Upper lobe of left lung (tissue), 6 donors: ENCODE data around the gene GPR146. TPM values are rescaled to one million over a fixed set of nuclear protein-coding genes. Genes with fewer than 3 reads are reported as not detected.

Experiments used
- ATAC-seq, 2 donors: fragments of 200-7000 bp; cut with Tn5 transposase; one replicate each; pipeline ENCODE4 v1.9.1; 2022; ENCODE audit warnings: mild to moderate bottlenecking in 2 of 2, moderate library complexity in 2 of 2; ENCODE audit not compliant: low FRiP score in 2 of 2
- DNase-seq, 2 donors: peaks; one replicate each; pipeline ENCODE4 v3.0.0-alpha.2; 2019 to 2020
- H3K27ac ChIP-seq, 4 donors: fragments of 200-600 bp; sonication (generic); one replicate each; pipeline ENCODE4 v1.5.1; 2016 to 2019
- H3K27me3 ChIP-seq, 4 donors: fragments of 200-600 bp; sonication (generic); one replicate each; pipeline ENCODE4 v1.5.1; 2017 to 2019
- H3K36me3 ChIP-seq, 4 donors: fragments of 200-600 bp; sonication (generic); one replicate each; pipeline ENCODE4 v1.5.1; 2016 to 2019
- H3K4me1 ChIP-seq, 4 donors: fragments of 200-600 bp; sonication (generic); one replicate each; pipeline ENCODE4 v1.5.1; 2018 to 2019
- H3K4me3 ChIP-seq, 4 donors: fragments of 200-600 bp; sonication (generic); one replicate each; pipeline ENCODE4 v1.5.1; 2017 to 2019; ENCODE audit warnings: mild to moderate bottlenecking in 2 of 4, moderate library complexity in 1 of 4
- H3K9me3 ChIP-seq, 4 donors: fragments of 200-600 bp; sonication (generic); one replicate each; pipeline ENCODE4 v1.5.1; 2018 to 2019
- CTCF ChIP-seq, 6 experiments: fragments of 450-650 bp in 4 of 6; fragments of 200-600 bp in 2 of 6; sonication (generic) in 2 of 6; IDR thresholded peaks; one replicate each; pipeline ENCODE4 v1.5.1; 2016 to 2019; ENCODE audit warnings: antibody characterized with exemption in 6 of 6
- EP300 ChIP-seq, 4 donors: sonication (generic); formaldehyde crosslinking; IDR thresholded peaks; one replicate each; pipeline ENCODE4 v1.5.1; 2017; ENCODE audit warnings: antibody characterized with exemption in 4 of 4, control low read depth in 2 of 4
- POLR2A ChIP-seq, 4 donors: fragments of 450-650 bp; IDR thresholded peaks; one replicate each; pipeline ENCODE4 v1.5.1; 2016 to 2017; ENCODE audit warnings: antibody characterized with exemption in 4 of 4, mild to moderate bottlenecking in 2 of 4
- POLR2AphosphoS5 ChIP-seq, 2 donors: sonication (generic); formaldehyde crosslinking; IDR thresholded peaks; one replicate each; pipeline ENCODE4 v1.5.1; 2017; ENCODE audit warnings: antibody characterized with exemption in 2 of 2
- WGBS, 2 donors: methylation state at CpG; one replicate each; pipeline ENCODE4 v1.1.5; 2017 to 2018; 5-methylcytosine and 5-hydroxymethylcytosine counted together
- total RNA-seq, 6 donors: library from RNA; depleted of rRNA in 4 of 6; stranded (reverse); fragments of >200 nt in 4 of 6; gene quantifications; one replicate each; pipeline versions ENCODE4 v1.1.0 to v1.2.1, GENCODE V29; 2016 to 2021
- donor health status: DM: no; HTN: no; CAD: no; lungs with moderate emphysema.
- donor health status: DM: no; HTN: yes; CAD: no; lungs with severe emphysema.

GPR146 gene
- total RNA-seq, 6 donors from 2014 or later: 11.2 to 32.8 (median 28.9) TPM

- 91 to 92% methylated on average over 19 to 47 of the region's 47 CpGs for WGBS, 2 donors
- Histone ChIP-seq H3K36me3 (no peaks in the 10 kb centered on the region), H3K4me1 (peaks cover 0 to 3% (median 0%) of the 10 kb centered on the region in 4 donors), H3K9me3 (no peaks in the 10 kb centered on the region), H3K4me3 (no peak overlapping the region), H3K27me3 (no peaks in the 10 kb centered on the region), H3K27ac (no peak overlapping the region)
- TF ChIP-seq POLR2A (IDR thresholded peaks at IDR 0.05): no peak
- no peak for TF ChIP-seq EP300 (IDR thresholded peaks at IDR 0.05)
- no peak for TF ChIP-seq POLR2AphosphoS5 (IDR thresholded peaks at IDR 0.05)
- no peak for TF ChIP-seq CTCF (IDR thresholded peaks at IDR 0.05)
- peak in 1 of 2 donors; percentile 78 for DNase-seq
- no peak for ATAC-seq
These were observed 57.5 kb downstream of the GPR146 start for GRCh38 chr7:1101563-1102431.

GRCh38 chr7:1103009-1103788, 58.9 kb downstream of the GPR146 start:
- no peaks in the 10 kb centered on the region for H3K27me3 ChIP-seq
- no peak overlapping the region for H3K4me3 ChIP-seq
- TF ChIP-seq POLR2AphosphoS5 (IDR thresholded peaks at IDR 0.05): no peak
- no peak for TF ChIP-seq CTCF (IDR thresholded peaks at IDR 0.05)
- TF ChIP-seq EP300 (IDR thresholded peaks at IDR 0.05): no peak
- TF ChIP-seq POLR2A (IDR thresholded peaks at IDR 0.05): no peak
- H3K4me1 ChIP-seq: no peaks in the 10 kb centered on the region
- H3K36me3 ChIP-seq: no peaks in the 10 kb centered on the region
- no peak overlapping the region for H3K27ac ChIP-seq
- ATAC-seq: no peak
- DNase-seq: no peak
- 77 to 80% methylated on average over 28 to 34 of the region's 34 CpGs for WGBS, 2 donors
- no peaks in the 10 kb centered on the region for H3K9me3 ChIP-seq

GRCh38 chr7:1103789-1104515, 59.6 kb downstream of the GPR146 start:
- ATAC-seq: no peak
- Histone ChIP-seq H3K27ac (no peak overlapping the region), H3K36me3 (no peaks in the 10 kb centered on the region), H3K4me1 (no peaks in the 10 kb centered on the region), H3K4me3 (no peak overlapping the region), H3K9me3 (no peaks in the 10 kb centered on the region), H3K27me3 (no peaks in the 10 kb centered on the region)
- no peak for DNase-seq
- WGBS, 2 donors: 81 to 87% methylated on average over 4 to 20 of the region's 21 CpGs
- TF ChIP-seq POLR2AphosphoS5 (IDR thresholded peaks at IDR 0.05) (no peak), CTCF (IDR thresholded peaks at IDR 0.05) (no peak), EP300 (IDR thresholded peaks at IDR 0.05) (no peak), POLR2A (IDR thresholded peaks at IDR 0.05) (no peak)

- TF ChIP-seq CTCF (IDR thresholded peaks at IDR 0.05) (no peak), EP300 (IDR thresholded peaks at IDR 0.05) (no peak), POLR2A (IDR thresholded peaks at IDR 0.05) (no peak), POLR2AphosphoS5 (IDR thresholded peaks at IDR 0.05) (no peak)
- H3K4me3 ChIP-seq: no peak overlapping the region
- WGBS, 2 donors: 81% methylated on average over 7 to 13 of the region's 13 CpGs
- ATAC-seq (no peak), DNase-seq (peak in 1 of 2 donors; percentile 29)
- no peaks in the 10 kb centered on the region for H3K4me1 ChIP-seq
- H3K27ac ChIP-seq: no peak overlapping the region
- no peaks in the 10 kb centered on the region for H3K27me3 ChIP-seq
- no peaks in the 10 kb centered on the region for H3K9me3 ChIP-seq
- no peaks in the 10 kb centered on the region for H3K36me3 ChIP-seq
These were observed 60.3 kb downstream of the GPR146 start for GRCh38 chr7:1104516-1105179.
